ENCODE results near the gene PILRB.
"Not testable (repeated sequence)": the region's sequence is repeated elsewhere in the genome, so short reads cannot be mapped to it uniquely, and the experiment has no call there.

Gene PILRB

GRCh38 chr7:100364480-100364879, 6.6 kb downstream of the PILRB start:
- DNase-seq (ENCODE audit: low spot score in 2 of 2): no peak
- Histone ChIP-seq H3K4me1 (peaks cover 5% of the 10 kb centered on the region), H3K9me3 (no peaks in the 10 kb centered on the region), H3K27me3 (ENCODE audit: low read depth) (no peaks in the 10 kb centered on the region), H3K4me3 (no peak overlapping the region), H3K36me3 (replicated peaks) (peaks cover 67% of the 10 kb centered on the region)
- in situ Hi-C loops (cut with MboI; ENCODE audit: low sequenced_read_pairs): no loop called here

GRCh38 chr7:100365998-100366367, 8.1 kb downstream of the PILRB start:
- DNase-seq (ENCODE audit: low spot score in 2 of 2); H3K9me3 ChIP-seq; H3K4me3 ChIP-seq; in situ Hi-C loops (cut with MboI; ENCODE audit: low sequenced_read_pairs); H3K27me3 ChIP-seq (ENCODE audit: low read depth): not testable (repeated sequence)
- peaks cover 52% of the 10 kb centered on the region for H3K36me3 ChIP-seq (replicated peaks)
- H3K4me1 ChIP-seq: peaks cover 19% of the 10 kb centered on the region

DNA sequence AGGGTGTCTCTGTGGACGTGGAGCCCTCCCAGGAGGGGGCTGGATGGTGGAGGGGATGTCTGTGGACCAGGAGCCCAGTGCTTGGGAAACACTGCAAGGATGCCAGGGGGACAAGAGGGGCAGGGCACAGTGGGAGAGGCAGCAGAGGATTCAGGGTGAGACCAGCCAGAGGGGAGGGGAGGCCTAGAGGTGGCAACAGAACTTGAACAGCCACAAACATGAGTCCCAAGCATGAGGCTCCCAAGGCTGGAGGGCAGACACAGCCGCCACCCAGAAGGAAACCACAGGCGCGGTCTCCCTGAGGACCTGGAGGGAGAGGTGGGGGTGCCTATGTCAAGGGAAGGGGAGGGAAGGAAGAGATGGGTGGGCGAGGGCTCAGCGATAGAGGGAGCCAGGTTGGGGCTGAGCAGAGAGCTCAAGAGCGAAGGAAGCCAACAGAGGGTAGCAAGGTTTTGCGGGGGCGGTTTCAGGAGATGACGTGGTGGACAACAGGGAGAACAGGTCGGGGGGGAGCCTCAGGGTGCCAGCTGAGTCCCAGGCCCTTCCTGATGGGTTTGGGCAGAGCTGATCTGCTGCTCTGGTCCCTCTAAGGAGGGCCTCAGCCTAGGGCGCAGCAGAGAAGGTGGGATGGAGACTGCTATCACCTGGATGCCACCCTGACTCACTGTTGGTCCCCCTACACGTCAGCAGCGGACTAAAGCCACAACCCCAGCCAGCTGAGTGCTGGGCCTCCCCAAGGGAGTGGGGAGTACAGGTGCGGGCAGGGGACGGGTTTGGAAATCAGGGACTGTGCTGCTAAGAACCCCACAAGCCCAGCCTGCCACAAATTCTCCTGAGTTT, 8.7 kb downstream of the PILRB start:
- in situ Hi-C loops (cut with MboI; ENCODE audit: low sequenced_read_pairs): no loop called here
- Histone ChIP-seq H3K4me3 (no peak overlapping the region), H3K27me3 (ENCODE audit: low read depth) (no peaks in the 10 kb centered on the region), H3K9me3 (no peaks in the 10 kb centered on the region), H3K36me3 (replicated peaks) (peaks cover 46% of the 10 kb centered on the region), H3K4me1 (peaks cover 19% of the 10 kb centered on the region)
- DNase-seq (ENCODE audit: low spot score in 2 of 2): no peak

DNA sequence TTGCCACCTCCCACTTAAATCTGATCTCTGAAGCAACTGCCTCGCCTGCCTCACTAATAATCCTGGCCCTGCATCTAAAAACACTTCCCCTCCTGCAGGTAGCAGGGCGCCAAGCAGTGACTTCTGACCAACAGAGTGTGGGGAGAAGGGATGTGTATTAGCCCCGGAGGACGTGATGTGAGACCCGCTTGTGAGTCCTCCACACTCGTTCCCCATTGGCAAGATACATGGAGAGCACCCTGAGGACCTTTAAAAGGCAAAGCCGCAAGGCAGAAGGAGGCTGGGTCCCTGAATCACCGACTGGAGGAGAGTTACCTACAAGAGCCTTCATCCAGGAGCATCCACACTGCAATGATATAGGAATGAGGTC, 9.3 kb downstream of the PILRB start:
- Histone ChIP-seq H3K4me3 (no peak overlapping the region), H3K4me1 (peaks cover 19% of the 10 kb centered on the region), H3K9me3 (no peaks in the 10 kb centered on the region), H3K36me3 (replicated peaks) (peaks cover 40% of the 10 kb centered on the region), H3K27me3 (ENCODE audit: low read depth) (no peaks in the 10 kb centered on the region)
- DNase-seq (ENCODE audit: low spot score in 2 of 2): no peak
- in situ Hi-C loops (cut with MboI; ENCODE audit: low sequenced_read_pairs): no loop called here

- Histone ChIP-seq H3K4me3 (no peak overlapping the region), H3K4me1 (peaks cover 19% of the 10 kb centered on the region), H3K9me3 (no peaks in the 10 kb centered on the region), H3K36me3 (replicated peaks) (peaks cover 34% of the 10 kb centered on the region), H3K27me3 (ENCODE audit: low read depth) (no peaks in the 10 kb centered on the region)
- DNase-seq (ENCODE audit: low spot score in 2 of 2): no peak
- in situ Hi-C loops (cut with MboI; ENCODE audit: low sequenced_read_pairs): no loop called here
These were observed 10.0 kb downstream of the PILRB start for GRCh38 chr7:100367676-100368613.

GRCh38 chr7:100369105-100369504, 11.2 kb downstream of the PILRB start:
- in situ Hi-C loops (cut with MboI; ENCODE audit: low sequenced_read_pairs): no loop called here
- peaks cover 19% of the 10 kb centered on the region for H3K4me1 ChIP-seq

DNA sequence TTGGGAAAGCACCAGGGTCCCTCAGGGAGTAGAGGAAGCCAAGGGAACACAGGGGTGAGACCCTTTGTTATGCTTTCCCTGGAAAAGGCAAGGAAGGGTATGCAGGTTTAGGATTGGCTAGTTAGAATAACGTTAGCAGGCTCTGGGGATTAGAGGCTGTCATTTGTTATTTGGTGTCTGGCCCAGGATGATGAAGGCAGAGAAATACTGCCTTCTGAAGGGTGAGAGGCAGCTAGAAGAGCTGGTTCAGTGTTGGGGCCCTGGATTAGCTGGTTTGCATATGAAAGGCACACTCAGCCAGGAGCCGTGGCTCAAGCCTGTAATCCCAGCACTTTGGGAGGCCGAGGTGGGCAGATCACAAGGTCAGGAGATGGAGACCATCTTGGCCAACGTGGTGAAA, 12.4 kb downstream of the PILRB start:
- Histone ChIP-seq H3K36me3 (replicated peaks) (peaks cover 16% of the 10 kb centered on the region), H3K9me3 (no peaks in the 10 kb centered on the region), H3K4me1 (peaks cover 19% of the 10 kb centered on the region), H3K27me3 (ENCODE audit: low read depth) (no peaks in the 10 kb centered on the region), H3K4me3 (no peak overlapping the region)
- in situ Hi-C loops (cut with MboI; ENCODE audit: low sequenced_read_pairs): no loop called here
- DNase-seq (ENCODE audit: low spot score in 2 of 2): peak; percentile 84 to 93

More at GRCh38 chr7:100369105-100369504, 11.2 kb downstream of the PILRB start:
- Histone ChIP-seq H3K9me3 (no peaks in the 10 kb centered on the region), H3K27me3 (ENCODE audit: low read depth) (no peaks in the 10 kb centered on the region), H3K36me3 (replicated peaks) (peaks cover 27% of the 10 kb centered on the region), H3K4me3 (no peak overlapping the region)
- no peak for DNase-seq (ENCODE audit: low spot score in 2 of 2)

- Histone ChIP-seq H3K9me3 (no peaks in the 10 kb centered on the region), H3K4me1 (peaks cover 19% of the 10 kb centered on the region), H3K36me3 (replicated peaks) (peaks cover 15% of the 10 kb centered on the region), H3K4me3 (no peak overlapping the region), H3K27me3 (ENCODE audit: low read depth) (no peaks in the 10 kb centered on the region)
- in situ Hi-C loops (cut with MboI; ENCODE audit: low sequenced_read_pairs): no loop called here
- DNase-seq (ENCODE audit: low spot score in 2 of 2): no peak
These were observed 12.8 kb downstream of the PILRB start for GRCh38 chr7:100370746-100371145.

DNA sequence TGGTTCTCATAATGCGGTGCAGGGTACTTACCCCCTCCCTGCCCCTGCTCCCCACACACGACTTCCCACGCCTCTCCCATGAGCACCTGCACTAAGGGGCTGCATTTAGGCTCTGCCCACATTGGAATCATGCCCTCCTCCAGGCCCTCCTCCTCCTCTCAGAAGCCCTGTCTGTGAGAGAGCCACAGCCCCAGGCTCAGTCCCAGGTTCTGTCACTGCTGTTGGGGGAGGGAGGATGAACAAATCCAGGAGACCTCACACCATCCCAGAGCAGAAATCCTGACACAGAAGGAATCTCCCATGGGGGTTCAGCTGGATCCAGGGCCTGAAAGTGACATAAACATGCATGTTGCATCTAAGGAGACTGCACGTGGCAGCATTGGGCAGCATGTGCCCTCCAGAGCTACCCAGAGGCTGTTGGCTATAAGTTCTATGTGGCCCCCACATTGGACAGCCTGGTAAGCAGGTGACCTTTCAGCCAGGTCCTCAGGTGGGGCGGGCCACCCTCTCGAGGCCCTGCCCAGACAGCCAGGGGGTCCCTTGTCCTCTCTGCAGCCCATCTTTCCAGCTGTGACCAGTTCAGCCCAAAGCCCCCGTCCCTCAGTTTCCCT, 13.7 kb downstream of the PILRB start:
- H3K36me3 ChIP-seq (replicated peaks): peaks cover 15% of the 10 kb centered on the region
- H3K4me3 ChIP-seq: no peak overlapping the region
- no peaks in the 10 kb centered on the region for H3K27me3 ChIP-seq (ENCODE audit: low read depth)
- no peak for DNase-seq (ENCODE audit: low spot score in 2 of 2)
- H3K9me3 ChIP-seq: no peaks in the 10 kb centered on the region
- H3K4me1 ChIP-seq: peaks cover 19% of the 10 kb centered on the region
- in situ Hi-C loops (cut with MboI; ENCODE audit: low sequenced_read_pairs): no loop called here

- Histone ChIP-seq H3K36me3 (replicated peaks) (peaks cover 10% of the 10 kb centered on the region), H3K4me3 (no peak overlapping the region), H3K27me3 (ENCODE audit: low read depth) (no peaks in the 10 kb centered on the region), H3K9me3 (no peaks in the 10 kb centered on the region), H3K4me1 (peaks cover 19% of the 10 kb centered on the region)
- no peak for DNase-seq (ENCODE audit: low spot score in 2 of 2)
- in situ Hi-C loops (cut with MboI; ENCODE audit: low sequenced_read_pairs): no loop called here
These were observed 14.3 kb downstream of the PILRB start for GRCh38 chr7:100372256-100372655.

DNA sequence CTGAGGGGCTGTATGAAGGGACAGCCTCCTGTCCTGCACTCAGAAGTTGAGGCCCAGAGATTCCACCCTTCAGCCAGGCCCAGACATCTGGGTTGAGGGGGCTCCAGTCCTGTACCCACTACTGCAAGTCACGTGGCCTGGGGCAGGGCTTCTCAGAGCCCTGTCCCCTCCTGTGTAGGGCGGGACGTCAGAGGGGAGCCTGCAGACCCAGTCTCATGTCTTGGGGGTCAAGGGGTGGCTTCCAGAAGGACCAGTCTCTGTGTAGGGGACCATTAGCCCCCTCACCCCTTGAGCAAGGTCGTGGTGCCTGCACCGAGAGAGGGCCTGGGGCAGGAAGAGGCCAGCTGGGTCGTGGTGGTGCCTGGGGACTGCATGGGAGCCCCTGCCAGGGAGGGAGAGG, 14.8 kb downstream of the PILRB start:
- H3K27me3 ChIP-seq (ENCODE audit: low read depth): no peaks in the 10 kb centered on the region
- DNase-seq (ENCODE audit: low spot score in 2 of 2): no peak
- H3K9me3 ChIP-seq: no peaks in the 10 kb centered on the region
- peaks cover 19% of the 10 kb centered on the region for H3K4me1 ChIP-seq
- H3K36me3 ChIP-seq (replicated peaks): peaks cover 6% of the 10 kb centered on the region
- no peak overlapping the region for H3K4me3 ChIP-seq
- in situ Hi-C loops (cut with MboI; ENCODE audit: low sequenced_read_pairs): no loop called here

DNA sequence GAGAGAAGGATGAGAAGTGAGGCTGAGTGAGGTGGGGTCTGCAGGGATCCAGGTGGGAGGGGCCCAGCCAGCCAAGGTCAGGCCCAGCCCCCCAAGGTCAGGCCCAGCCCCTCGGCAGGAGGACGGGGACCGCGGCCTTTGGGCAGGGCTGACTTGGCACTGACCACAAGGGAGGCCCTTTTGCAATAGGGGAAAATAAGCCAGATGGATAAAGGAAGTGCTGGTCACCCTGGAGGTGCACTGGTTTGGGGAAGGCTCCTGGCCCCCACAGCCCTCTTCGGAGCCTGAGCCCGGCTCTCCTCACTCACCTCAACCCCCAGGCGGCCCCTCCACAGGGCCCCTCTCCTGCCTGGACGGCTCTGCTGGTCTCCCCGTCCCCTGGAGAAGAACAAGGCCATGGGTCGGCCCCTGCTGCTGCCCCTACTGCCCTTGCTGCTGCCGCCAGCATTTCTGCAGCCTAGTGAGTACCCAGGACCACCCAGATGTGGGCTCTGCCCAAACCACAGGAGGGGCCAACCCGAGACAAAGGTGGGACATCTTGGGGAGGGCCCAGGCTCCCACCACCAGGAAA, 15.4 kb downstream of the PILRB start, which contains the start of gene PILRA:
PILRA (plus strand) TSS at position 227 of the 571 bp plus-strand sequence; CDS start at position 397, 170 bp downstream.
- no peaks in the 10 kb centered on the region for H3K9me3 ChIP-seq
- no peak for DNase-seq (ENCODE audit: low spot score in 2 of 2)
- in situ Hi-C loops (cut with MboI; ENCODE audit: low sequenced_read_pairs): no loop called here
- H3K27me3 ChIP-seq (ENCODE audit: low read depth): no peaks in the 10 kb centered on the region
- H3K4me3 ChIP-seq: no peak within 1 kb of the TSS
- H3K4me1 ChIP-seq: peaks cover 19% of the 10 kb centered on the region
- H3K36me3 ChIP-seq (replicated peaks): peaks cover 3% of the 10 kb centered on the region

DNA sequence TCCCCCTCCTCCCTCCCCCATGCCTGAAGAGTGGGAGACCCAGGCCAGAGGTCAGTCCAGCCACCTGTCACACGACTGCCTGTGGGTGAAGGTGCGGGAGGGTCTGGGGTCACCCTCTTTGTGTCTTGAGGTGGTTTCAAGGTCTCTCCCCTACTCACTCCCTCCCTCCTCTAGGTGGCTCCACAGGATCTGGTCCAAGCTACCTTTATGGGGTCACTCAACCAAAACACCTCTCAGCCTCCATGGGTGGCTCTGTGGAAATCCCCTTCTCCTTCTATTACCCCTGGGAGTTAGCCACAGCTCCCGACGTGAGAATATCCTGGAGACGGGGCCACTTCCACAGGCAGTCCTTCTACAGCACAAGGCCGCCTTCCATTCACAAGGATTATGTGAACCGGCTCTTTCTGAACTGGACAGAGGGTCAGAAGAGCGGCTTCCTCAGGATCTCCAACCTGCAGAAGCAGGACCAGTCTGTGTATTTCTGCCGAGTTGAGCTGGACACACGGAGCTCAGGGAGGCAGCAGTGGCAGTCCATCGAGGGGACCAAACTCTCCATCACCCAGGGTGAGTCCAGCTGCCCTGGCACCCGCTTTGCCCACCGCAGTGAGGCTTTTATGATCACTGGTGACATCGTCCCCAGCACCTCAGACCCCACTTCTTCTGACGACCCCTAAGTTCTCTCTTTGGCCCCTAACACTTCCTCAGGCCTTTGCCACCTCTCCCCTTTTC, 16.1 kb downstream of the PILRB start:
- H3K36me3 ChIP-seq (replicated peaks); in situ Hi-C loops (cut with MboI; ENCODE audit: low sequenced_read_pairs); DNase-seq (ENCODE audit: low spot score in 2 of 2); H3K4me3 ChIP-seq; H3K27me3 ChIP-seq (ENCODE audit: low read depth); H3K9me3 ChIP-seq: not testable (repeated sequence)
- peaks cover 19% of the 10 kb centered on the region for H3K4me1 ChIP-seq
